GM19452 (cell line): ENCODE data around the gene CADM1.

ENCODE experiments used
- ATAC-seq: cut with Tn5 transposase; IDR thresholded peaks from one replicate; pipeline ENCODE4 v1.9.1; 2021; ENCODE audit not compliant: unreplicated experiment

Gene CADM1

DNA sequence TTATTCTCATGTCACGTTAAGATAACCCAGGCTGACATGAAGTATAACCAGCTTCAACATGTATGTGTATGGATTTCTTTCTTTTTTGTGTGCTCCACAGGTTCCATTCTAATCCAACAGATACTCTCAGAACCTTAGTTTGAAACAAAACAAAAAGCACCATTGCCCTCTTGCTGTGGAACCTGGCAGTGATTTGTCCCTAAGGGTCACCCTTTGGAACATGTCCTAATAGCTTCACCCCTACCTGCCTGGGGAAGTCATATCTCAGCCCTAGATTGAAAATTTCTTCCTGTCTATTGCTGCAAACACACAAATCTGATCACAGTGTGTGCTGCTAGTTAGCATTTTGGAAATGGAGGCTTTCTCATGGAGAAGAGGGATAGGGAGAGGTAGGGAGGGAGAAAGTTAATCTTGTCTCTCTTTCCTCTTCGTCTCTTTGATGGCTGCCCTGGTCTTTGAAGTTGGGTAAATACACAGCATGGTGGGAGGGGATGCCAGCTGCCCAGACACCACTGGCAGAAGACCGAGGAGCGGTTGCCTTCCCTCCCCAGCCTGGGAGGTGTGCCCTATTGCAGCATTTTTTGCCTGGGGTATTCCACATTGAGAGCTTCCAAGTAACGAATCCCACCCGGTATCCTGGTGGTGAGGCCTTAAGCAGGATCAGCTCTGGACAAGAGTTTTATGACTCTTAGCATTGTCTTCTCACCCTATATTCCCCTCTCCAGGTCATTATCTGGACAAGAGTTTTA lies 11.6 kb upstream of the CADM1 start:
- ATAC-seq: no peak

DNA sequence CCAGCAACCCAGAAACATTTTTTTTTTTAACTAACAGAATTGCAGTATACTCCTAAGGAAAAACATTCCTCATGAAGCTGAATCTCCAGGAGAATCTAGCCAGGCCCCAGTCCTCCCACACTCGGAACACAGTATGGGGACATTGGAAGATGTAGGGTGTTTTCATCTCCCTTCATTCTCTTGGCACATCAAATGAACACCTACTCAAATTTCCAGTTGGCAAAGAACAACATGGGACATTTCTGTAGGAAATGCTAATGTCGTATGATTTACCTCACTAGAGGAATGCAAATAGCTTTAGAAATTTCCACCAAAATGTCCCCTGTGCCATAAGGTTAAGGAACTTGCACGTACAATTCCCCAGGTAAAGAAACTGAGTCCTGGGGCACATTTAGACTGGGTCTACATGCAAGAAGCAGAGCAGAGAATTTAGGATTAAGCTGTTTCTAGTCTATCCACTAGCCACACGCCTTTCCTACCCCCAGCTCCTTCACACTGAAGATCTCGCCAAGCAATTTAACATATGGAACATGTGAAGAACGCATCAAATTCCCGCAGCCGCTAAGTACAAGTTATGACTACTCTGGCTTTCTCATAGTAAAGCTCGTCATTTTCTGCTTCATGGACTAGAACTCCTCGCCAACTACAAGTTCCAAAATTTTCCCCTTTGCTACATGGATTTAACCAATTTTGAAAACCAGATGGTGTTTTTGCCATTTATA lies 2.9 kb upstream of the CADM1 start:
- ATAC-seq: no peak

DNA sequence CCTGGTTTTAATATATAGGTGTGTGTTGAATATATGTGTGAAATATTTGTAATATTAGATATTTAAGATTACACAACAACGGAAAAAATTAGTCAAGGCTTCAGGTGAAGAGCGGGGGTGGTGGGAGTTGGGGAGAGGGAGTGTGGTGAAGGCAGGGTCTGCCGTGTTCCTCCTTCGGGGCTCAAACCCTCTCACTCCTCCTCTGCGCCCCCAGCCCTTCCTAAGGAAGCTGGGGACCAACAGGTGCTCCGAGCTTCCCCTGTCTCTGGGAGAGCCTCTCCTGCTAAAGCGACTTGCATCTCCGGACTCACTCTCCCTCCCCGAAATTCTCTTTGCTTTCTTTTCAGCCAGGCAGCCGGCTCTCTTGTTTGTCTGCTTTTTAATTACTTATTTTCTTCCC lies 960 bp upstream of the CADM1 start:
- ATAC-seq: no peak

DNA sequence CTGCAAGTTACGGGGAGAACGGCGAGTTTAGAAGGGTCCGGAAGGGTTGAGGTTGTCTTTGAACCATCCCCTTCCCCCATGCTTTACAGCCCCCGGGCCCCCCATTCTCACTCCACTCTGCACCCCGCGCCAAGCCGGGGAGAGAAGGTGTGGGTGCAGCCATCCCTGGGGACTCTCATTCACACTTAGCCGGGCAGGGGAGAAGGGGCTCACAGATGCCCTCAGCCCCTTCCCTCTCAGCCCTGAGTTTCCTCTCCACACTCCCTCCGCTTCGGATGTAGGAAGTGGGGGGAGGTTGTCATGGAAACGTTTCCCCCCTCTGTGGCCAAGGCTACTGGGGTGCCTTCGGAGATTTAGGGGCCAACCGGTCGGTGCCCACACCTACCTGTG lies 334 bp downstream of the CADM1 start:
- no peak for ATAC-seq

DNA sequence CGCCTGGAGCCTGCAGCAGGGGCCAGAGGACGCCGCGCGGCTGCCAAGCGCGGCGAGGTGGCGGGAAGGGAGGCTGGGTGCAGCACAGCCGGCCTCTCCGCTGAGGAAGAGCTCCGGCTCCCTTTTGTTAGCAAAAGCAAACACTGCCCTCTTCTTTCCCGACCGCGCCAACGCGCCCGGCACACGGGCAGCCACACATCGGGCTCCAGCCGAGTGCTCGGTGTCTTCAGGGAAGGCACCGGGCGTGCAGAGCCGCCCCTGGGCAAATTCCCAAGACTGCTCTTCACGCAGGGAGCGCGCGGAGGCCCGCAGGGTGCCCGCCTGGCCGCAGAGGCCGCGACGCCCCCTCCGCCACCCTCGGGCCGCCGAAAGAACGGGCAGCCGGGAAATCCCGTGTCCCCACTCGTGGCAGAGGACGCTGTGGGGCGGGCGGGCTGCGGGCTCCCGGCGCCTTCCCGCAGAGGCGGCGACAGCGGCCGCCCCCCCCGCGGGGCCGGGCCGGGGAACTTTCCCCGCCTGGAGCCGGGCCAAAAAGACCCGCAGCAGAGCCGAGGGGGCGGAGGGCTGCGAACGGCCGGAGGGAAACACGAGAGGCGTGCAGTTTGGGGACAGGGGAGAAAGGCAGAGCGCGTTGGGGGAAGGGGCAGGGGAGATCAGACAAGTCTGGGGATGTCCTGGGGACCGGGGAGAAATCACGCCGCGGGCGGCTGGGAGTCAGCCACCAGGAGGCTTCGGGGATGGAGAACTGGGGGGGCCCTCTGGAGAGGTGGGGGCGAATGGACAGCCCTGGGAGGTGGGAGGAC lies 931 bp downstream of the CADM1 start:
- no peak for ATAC-seq

DNA sequence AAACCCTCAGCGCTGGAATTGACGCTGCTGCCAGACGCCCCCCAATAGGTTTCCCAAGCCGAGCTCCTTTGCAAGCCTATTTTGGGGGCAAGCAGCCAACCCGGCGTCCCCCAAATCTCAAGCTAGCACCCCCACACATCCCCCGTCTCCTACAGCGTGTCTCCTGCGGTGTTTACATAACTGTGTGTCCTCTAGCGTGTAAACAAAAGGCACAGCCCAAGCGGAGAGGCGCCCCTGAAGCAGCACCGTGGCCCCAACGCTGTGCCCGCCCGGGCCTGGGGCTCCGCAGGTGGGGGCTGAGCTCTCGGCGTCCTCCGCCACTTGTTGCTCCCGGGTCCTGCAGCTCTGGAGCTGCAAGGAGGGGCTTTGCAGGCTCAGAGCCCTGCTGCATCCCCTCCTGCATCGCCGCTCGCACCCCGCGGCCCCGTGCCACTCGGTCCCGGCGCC lies 1.6 kb downstream of the CADM1 start:
- no peak for ATAC-seq

DNA sequence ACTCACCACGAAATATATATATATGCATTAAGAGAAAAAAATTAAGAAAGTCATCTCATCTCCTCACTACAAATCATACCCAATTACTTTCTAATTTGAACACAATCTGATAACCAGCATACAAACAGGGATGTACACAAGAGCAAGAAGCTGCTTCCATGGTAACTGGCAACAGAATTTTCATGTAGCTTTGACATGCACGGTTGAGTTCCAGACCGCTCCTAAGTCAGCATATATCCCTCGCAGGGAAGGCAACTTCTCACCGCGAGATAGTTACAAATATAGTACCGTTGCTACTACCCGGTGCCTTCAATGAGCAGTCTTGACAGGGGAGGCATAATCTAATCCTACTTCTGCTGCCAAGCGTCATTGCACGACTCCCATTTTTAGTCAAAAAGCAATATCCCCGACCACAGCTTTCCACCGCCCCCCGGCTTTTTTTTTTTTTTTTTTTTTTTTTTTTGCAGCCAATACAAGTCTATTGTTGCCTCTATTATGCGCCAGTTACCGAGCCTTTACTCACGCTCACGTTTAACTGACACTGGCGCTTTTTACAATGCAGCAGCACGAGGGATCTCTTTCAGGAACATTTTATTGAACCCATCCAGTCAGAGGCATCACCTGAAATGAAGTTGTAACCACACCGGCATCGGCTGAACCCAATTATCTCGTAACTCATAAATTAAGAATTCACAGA lies 2.2 kb downstream of the CADM1 start:
- ATAC-seq: no peak

DNA sequence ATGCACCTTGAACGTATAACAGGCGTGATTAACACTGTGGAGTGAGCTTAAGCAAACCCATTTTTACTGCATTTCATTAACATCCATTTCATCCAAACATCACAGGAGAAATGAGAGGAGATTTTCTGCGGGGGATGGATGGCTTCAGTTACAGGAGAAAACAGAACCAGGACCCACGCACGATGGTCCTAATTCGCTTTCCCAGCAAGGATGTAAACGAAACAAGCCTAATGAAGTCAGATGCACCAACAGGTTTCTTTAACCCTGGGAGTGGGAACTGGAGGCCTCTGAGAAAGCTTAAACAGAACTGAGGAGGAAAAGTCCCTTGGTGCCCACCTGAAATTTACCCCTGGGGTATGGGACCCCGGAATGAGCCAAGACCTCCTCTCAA lies 2.7 kb downstream of the CADM1 start:
- ATAC-seq: no peak

DNA sequence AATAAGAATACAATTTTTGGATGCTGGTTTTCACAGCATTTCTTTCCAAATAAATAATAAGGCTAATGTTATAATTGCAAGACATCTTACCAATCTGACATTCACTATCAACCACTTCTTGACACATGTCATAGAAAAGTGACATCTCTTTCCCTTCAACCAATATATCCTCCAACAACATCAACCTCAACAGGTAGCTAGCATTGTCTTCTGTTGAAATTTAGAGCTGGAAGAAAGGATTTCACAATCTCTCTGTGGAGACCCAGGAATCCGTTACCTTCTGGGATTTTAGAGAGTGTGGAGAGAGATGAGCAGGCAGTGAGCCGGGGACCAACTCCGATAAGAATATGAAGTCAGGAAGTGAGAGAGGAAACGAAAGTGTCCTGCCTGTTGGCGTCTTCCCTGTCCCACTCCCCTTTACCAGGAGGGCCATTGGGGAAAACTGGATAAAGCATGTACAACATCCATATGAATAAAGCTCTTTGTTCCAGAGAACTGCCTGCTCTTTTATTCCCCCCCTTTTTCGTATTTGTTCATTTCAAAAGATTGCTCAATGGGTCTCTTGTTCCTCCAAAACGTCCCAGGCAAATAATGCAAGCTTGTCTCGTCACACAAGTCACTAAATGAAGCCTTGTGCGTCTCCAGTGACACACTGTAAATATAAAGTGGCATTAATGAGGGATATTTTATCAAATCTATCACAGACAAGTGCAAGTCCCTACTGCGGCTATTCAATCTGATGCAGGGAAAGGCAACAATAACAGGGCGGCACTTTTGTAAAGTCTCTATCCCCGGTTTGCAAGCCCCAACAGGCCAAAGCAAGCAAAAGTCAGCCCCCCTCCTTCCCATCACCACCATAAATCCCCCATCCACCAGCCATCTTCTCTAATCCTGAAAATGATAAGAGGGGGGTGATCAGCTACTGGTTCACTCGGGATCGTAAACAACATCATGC lies 3.4 kb downstream of the CADM1 start:
- no peak for ATAC-seq

DNA sequence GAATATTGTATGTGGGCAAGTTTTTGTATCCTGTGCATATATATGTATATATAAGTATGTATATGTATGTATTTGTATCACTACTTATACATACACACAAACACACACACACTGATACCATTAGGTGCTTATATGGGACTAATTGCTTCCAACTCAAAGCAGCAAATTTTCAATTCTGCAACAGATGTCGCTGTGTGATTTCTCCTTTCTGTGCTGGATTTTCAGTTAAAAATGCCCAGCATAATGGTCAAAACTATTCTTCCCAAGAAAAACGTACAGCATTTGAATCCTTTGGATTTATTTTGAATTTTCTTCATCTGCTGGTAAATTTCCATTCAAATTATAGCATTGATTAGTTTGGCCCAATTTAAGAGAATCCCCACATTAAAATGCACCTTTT lies 4.3 kb downstream of the CADM1 start:
- ATAC-seq: no peak

DNA sequence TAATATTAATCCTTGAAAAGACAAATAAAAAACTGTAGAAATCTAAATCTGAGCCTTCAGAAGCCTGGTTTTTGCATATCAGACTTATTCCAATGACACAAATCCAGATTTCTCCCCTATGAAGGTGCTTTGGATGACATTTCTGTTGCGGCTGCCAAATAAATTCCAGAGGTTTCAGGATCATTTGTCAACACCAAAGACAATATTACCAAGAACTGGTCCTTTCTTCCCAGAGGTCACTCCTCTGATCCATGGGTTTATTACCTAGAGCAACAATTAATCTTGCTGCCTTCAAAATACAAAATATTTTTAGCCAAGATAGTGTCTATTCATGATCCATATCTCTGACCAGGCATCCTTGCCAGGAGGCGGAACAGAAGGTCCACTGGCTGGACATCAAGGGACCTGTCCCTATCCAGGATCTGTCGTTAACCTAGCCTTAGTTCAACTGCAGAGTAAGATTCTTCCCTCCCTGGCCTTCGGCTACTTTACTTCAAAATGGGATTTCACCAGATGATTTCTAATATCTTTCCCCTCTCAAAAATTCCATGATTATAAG lies 4.9 kb downstream of the CADM1 start:
- ATAC-seq: no peak

DNA sequence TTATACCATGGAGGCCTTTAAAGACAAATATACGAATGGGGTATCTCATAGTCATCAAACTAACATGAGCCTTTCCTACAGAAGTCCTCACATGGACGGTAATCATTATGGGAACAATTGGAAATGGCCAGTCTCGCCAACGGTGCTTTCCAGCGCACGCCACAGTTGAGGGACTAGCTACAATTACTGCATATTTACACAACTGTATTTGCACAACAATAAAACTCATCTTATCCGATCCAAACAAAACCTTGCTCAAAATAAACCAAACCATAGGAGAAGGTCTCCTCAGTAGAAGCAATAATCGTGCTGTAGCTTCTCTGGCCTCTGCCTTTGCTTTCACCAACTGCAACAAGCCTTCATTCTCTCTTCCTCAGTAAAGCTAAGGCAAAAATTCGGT lies 5.9 kb downstream of the CADM1 start:
- ATAC-seq: no peak

DNA sequence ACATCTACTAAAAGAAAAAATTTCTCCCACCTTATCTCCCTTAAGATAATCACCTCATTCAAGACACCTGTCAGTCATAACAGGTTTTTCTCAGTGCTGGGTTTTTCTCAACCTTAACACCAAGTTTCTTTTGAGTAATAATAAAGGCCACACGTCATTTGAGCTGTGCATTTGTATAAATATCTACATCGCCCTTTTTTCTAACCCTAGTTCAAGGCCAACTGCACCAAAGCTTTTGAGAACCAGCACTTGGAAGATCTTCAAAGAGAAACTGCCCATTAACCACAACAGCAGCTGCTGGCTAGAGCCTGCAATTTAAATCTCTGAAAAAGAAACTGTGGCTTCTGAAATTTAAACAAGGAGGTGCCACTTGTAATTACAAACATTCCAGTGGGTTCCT lies 6.9 kb downstream of the CADM1 start:
- no peak for ATAC-seq

DNA sequence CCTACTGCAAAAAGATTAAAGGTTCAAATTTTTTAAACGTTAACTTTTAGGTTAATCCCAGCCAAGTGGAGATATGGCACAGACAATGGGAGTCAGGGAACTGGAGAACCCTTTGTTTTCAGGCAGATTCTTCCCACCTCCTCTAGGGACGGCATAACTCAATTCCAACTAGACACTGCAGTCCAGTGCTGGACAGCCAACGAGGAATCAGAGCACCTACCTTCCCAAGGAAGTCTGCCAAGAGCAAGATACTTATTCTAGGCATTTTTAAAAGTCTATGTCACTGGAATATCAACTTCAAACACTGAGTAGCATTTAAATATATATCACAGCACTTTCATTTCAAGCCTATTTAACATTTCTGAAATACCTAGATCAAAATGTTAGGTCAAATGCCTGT lies 7.3 kb downstream of the CADM1 start:
- ATAC-seq: no peak

DNA sequence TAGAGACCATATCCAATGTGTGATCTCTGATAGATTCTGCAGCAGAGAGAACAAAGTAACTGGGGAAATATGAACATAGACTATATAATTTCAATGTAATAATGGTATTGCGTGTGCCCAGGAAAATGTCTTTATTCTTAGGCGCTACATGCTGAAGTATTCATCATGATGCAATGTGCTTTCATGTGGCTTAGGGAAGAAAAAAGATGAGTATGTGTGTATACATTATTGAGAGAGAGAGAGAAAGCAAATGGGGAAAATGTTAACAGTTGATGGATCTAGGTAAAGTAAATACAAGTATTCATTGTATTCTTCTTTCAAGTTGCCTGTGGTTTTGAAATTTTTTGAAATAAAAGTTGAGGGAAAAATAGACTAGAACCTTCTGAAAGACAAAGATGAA lies 10.3 kb downstream of the CADM1 start:
- ATAC-seq: no peak

DNA sequence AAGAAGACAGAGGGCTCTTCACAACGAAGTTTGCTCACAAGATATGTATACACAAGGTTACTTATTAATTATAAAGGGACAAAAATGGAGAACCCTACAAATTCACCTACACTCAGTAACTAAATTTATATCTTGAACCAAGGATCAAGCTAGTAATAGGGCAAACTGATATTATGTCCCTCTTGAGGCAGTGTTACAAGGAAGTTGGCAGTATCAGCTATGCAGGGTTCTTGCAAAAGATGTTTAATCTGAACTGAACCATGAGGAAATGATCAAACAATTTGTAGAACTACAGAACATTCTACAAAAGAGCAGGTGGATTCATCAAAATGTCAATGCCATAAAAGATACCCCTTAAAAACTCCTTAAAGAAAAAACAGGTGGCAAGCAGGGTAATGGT lies 10.7 kb downstream of the CADM1 start:
- no peak for ATAC-seq

DNA sequence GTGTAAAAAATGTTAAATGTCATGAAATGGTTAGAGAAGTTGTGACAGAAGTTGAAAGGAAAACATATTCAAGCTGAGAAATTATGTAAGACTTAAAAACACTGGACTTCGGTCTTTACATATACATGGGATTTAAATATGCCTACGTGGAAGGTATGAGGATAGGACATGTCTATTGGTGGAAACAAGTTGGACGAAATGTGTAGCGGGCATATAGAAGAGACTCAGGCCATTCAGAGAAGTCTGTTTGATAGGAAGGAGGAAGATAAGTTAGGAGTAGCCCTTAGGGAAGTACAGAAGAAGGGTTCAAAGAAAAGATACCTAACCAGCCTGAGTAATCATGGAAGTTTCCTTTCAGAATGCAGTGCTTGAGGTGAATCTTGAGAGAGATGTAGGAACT lies 14.7 kb downstream of the CADM1 start:
- ATAC-seq: no peak

DNA sequence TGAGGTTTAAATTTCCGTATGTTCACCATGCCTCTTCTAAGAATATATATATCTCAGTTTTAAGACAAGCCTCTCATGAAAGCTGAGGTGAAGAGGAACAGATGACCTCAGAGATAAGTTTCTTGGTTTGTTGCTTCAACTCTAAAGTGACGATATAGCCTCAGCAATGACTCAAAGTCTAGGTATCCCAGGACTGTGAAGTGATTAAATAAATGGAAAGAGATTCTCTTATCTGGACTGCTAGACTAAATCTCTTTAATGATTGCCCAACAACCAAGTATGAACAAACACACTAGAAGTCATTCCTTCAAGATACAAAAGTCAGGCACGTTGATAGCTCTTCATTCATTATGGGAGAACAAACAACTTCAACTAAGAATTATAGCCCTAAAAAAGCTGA lies 15.3 kb downstream of the CADM1 start:
- no peak for ATAC-seq

DNA sequence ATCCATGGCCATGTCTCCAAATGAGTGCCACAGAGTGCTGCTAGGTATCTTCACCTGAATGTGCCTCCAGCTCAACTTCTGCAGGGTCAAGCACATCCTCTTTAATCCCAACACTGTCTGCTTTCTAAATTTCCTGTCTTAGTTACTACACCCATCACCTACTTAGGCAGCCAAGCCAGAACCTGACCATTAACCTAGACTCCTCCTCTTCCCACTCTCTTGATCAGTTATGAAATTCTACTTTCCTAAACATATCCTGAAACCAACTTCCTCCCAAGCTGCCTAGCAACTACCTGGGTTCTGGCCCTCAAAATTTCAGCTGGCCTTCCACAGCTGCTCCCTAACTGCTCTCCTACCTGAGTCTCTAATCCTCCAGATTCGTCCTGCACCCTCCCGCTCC lies 22.7 kb downstream of the CADM1 start:
- ATAC-seq: no peak

DNA sequence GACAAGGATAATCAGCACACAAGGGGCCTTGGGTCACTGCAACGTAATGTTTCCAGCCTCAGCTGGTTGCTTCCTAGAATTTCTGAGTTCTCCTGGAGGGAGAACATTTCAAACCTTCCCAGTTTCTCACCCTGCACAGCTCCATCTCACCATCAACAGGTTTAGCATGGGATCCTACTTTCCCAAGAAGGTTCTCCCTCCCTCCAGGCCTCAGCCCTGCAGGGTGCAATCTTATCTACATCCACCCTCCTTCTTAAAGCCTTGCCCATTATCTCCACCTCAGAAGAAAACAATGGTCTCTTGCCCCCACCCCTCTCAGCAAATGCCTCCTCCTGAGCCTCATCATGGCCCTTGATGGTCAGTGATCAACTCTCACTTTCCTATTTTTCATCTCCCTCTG lies 23.6 kb downstream of the CADM1 start:
- no peak for ATAC-seq
